ENCODE measurements around the gene ELK3. TPM values are rescaled to one million over a fixed set of nuclear protein-coding genes. Genes with fewer than 3 reads are reported as not detected.

The ELK3 gene
- total RNA-seq, 4 donors from 2014 or later, result 10.0 to 13.5 (median 11.0) TPM

DNA sequence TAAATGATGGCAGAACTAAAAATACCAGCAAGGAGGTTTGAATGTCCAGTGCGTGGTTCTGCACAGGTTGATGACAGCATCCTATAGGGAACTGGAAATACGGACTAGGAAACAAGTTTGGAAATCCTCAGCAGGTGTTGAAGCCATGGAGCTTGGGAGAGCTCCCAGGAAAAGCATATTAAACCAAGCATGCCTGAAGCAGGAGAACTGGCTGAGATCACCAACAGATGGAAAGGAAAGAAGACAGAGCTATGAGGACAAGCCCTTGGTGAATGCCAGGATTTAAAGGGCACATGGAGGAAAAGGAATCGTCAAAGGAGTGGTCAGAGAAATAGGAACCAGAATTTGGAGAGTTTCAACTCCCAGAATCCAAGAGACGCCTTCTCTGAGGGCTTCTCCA is 21.2 kb upstream of the ELK3 start:
- Histone ChIP-seq H3K27ac (no peak overlapping the region), H3K27me3 (no peaks in the 10 kb centered on the region), H3K36me3 (no peaks in the 10 kb centered on the region), H3K4me1 (no peaks in the 10 kb centered on the region), H3K4me3 (no peak overlapping the region), H3K9me3 (no peaks in the 10 kb centered on the region)
- TF ChIP-seq POLR2A (IDR thresholded peaks at IDR 0.05) (no peak), EP300 (IDR thresholded peaks at IDR 0.05) (no peak), POLR2AphosphoS5 (IDR thresholded peaks at IDR 0.05) (no peak)
- TF ChIP-seq, protein P1, sequence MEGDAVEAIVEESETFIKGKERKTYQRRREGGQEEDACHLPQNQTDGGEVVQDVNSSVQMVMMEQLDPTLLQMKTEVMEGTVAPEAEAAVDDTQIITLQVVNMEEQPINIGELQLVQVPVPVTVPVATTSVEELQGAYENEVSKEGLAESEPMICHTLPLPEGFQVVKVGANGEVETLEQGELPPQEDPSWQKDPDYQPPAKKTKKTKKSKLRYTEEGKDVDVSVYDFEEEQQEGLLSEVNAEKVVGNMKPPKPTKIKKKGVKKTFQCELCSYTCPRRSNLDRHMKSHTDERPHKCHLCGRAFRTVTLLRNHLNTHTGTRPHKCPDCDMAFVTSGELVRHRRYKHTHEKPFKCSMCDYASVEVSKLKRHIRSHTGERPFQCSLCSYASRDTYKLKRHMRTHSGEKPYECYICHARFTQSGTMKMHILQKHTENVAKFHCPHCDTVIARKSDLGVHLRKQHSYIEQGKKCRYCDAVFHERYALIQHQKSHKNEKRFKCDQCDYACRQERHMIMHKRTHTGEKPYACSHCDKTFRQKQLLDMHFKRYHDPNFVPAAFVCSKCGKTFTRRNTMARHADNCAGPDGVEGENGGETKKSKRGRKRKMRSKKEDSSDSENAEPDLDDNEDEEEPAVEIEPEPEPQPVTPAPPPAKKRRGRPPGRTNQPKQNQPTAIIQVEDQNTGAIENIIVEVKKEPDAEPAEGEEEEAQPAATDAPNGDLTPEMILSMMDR (IDR thresholded peaks at IDR 0.05), result no peak
- 88% methylated on average over 4 of the region's 4 CpGs for WGBS
- no peak for DNase-seq (ENCODE audit: low spot score in 2 of 2)

DNA sequence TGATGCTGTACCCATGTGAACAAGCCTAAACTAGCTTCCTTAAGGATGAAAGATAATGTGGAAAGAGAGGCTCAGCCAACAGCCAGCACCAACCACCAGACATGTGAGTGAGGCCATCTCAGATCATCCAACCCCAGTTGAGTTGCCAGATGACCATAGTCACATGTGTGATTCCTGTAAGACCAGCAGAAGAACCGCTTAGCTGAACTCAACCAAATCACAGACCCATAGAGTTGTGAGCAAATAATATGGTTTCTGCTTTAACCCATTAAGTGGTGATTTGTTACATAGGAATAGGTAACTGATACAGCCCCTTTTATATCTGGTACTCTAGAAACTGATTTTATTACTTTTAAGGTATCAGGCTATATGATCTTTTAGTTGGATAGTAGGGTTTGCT is 17.6 kb upstream of the ELK3 start:
- Histone ChIP-seq H3K9me3 (no peaks in the 10 kb centered on the region), H3K4me3 (no peak overlapping the region), H3K27me3 (no peaks in the 10 kb centered on the region), H3K36me3 (no peaks in the 10 kb centered on the region), H3K27ac (no peak overlapping the region), H3K4me1 (no peaks in the 10 kb centered on the region)
- no peak for TF ChIP-seq POLR2AphosphoS5 (IDR thresholded peaks at IDR 0.05)
- no peak for TF ChIP-seq EP300 (IDR thresholded peaks at IDR 0.05)
- TF ChIP-seq POLR2A (IDR thresholded peaks at IDR 0.05), result no peak
- TF ChIP-seq, protein P1 (IDR thresholded peaks at IDR 0.05), result no peak
- DNase-seq (ENCODE audit: low spot score in 2 of 2), result no peak
- 100% methylated on average over 1 of the region's 1 CpG for WGBS

DNA sequence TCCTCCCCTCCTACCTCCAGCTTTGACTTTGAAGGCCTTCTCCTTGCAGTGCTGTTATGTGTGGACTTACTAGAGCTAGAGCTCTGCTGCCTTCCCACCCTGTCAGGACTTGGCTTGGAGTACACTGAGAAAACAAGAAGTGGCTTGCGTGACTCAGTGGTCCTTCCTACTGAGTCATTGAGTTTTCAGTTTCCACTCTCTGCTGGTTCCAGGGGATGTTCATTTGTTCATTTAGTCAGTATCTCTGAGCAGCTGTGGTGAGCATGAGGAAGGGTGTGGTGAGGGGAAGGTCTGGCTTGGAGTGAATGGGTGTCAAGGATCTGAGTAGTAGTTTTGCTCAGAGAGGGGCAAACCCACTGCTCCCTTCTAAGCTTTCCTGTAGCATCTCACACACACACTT is 17.2 kb upstream of the ELK3 start:
- H3K27me3 ChIP-seq, result no peaks in the 10 kb centered on the region
- no peaks in the 10 kb centered on the region for H3K4me1 ChIP-seq
- H3K36me3 ChIP-seq, result no peaks in the 10 kb centered on the region
- WGBS, result 79% methylated on average over 1 of the region's 1 CpG
- no peak for DNase-seq (ENCODE audit: low spot score in 2 of 2)
- TF ChIP-seq EP300 (IDR thresholded peaks at IDR 0.05), result no peak
- TF ChIP-seq POLR2AphosphoS5 (IDR thresholded peaks at IDR 0.05), result no peak
- no peak for TF ChIP-seq POLR2A (IDR thresholded peaks at IDR 0.05)
- TF ChIP-seq, protein P1 (IDR thresholded peaks at IDR 0.05), result no peak
- no peak overlapping the region for H3K4me3 ChIP-seq
- H3K9me3 ChIP-seq, result no peaks in the 10 kb centered on the region
- H3K27ac ChIP-seq, result no peak overlapping the region

DNA sequence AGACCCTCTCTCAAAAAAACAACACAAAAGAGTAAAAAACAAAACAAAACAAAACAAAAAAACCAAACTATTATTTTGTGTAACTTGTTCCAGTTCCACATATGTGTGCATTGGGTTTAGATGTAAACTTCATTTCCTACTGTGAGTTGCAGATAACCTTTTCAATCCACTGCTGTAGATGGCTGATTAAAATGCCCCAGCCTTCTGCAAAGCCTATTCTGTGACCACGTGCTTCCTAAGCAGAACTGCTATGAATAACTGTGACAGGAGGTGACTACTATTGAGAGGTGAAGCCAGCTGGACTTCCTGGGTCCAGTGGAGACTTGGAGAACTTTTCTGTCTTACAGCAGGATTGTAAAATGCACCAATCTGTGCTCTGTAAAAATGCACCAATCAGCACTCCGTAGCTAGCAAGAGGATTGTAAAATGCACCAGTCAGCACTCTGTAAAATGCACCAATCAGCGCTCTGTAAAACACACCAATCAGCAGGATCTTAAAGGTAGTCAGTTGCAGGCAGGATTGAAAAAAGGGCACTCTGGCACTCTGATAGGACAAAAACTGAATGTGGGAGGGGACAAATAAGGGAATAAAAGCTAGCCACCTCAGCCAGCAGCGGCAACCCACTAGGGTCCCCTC is 10.3 kb upstream of the ELK3 start:
- Histone ChIP-seq H3K4me3 (no peak overlapping the region), H3K4me1 (no peaks in the 10 kb centered on the region), H3K27ac (no peak overlapping the region), H3K36me3 (no peaks in the 10 kb centered on the region), H3K9me3 (no peaks in the 10 kb centered on the region), H3K27me3 (no peaks in the 10 kb centered on the region)
- no peak for TF ChIP-seq POLR2AphosphoS5 (IDR thresholded peaks at IDR 0.05)
- WGBS, result 84% methylated on average over 4 of the region's 4 CpGs
- no peak for DNase-seq (ENCODE audit: low spot score in 2 of 2)

DNA sequence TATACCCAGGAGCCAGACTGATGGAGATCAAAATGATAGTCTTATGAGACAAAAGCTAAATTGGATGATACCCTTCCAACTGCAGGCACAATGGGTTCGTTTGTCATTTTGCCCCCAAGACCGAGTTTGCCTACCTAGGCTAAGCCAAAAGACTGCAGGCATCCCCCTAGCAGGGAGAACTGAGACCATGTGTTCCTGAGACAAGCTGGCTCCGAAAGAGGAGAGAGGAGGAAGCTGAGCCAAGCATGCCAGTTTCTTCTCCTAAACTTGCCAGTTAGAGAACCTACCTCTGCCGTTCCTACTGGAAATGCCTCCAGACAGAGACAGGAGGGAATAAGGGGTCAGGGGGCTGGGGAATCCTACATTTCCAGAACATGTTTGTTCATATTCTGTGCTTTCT is 8.3 kb upstream of the ELK3 start:
- no peak for TF ChIP-seq POLR2A (IDR thresholded peaks at IDR 0.05)
- TF ChIP-seq, protein P1 (IDR thresholded peaks at IDR 0.05), result no peak
- no peak for TF ChIP-seq POLR2AphosphoS5 (IDR thresholded peaks at IDR 0.05)
- no peak for TF ChIP-seq EP300 (IDR thresholded peaks at IDR 0.05)
- WGBS, result 73% methylated on average over 4 of the region's 4 CpGs

More for the DNA sequence above, 8.3 kb upstream of the ELK3 start:
- no peak overlapping the region for H3K27ac ChIP-seq
- no peaks in the 10 kb centered on the region for H3K9me3 ChIP-seq
- no peaks in the 10 kb centered on the region for H3K36me3 ChIP-seq
- no peak for DNase-seq (ENCODE audit: low spot score in 2 of 2)
- H3K4me3 ChIP-seq, result no peak overlapping the region
- no peaks in the 10 kb centered on the region for H3K27me3 ChIP-seq
- no peaks in the 10 kb centered on the region for H3K4me1 ChIP-seq
